ENCODE data around the gene CLPX.

DNA sequence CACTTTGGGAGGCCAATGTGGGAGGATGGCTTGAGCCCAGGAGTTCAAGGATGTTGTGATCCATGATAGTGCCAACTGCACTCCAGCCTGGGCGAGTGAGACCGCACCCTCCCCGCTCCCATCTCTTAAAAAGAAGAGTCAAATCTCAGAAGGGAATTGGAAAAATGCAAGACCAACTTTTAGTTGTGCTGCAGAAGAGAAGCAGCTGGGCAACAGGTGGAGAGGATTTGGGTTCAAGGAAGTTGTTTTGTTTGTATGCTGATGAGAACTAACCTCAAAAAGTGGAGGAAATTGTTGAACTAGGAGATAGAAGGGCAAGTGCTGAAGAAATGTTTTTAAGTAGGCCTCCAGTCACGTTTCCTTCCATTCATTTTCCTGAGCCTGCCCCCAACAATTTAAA, 38.7 kb downstream of the CLPX start:
- TF ChIP-seq, protein P1, sequence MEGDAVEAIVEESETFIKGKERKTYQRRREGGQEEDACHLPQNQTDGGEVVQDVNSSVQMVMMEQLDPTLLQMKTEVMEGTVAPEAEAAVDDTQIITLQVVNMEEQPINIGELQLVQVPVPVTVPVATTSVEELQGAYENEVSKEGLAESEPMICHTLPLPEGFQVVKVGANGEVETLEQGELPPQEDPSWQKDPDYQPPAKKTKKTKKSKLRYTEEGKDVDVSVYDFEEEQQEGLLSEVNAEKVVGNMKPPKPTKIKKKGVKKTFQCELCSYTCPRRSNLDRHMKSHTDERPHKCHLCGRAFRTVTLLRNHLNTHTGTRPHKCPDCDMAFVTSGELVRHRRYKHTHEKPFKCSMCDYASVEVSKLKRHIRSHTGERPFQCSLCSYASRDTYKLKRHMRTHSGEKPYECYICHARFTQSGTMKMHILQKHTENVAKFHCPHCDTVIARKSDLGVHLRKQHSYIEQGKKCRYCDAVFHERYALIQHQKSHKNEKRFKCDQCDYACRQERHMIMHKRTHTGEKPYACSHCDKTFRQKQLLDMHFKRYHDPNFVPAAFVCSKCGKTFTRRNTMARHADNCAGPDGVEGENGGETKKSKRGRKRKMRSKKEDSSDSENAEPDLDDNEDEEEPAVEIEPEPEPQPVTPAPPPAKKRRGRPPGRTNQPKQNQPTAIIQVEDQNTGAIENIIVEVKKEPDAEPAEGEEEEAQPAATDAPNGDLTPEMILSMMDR (IDR thresholded peaks at IDR 0.05; ENCODE audit: low read length), result no peak
- no peak for TF ChIP-seq EZH2 (optimal IDR thresholded peaks at IDR 0.05; ENCODE audit: low read depth, low read length)
